GM12892 (cell line): ENCODE measurements around the gene ANO1.

ENCODE experiments used
- POLR2A ChIP-seq: IDR thresholded peaks from 2 replicates; pipeline ENCODE4 v1.6.1; 2011; ENCODE audit warnings: low read depth, low read length, control low read depth
- POLR2AphosphoS5 ChIP-seq: IDR thresholded peaks from 2 replicates; pipeline ENCODE4 v1.6.1; 2011; ENCODE audit warnings: low read depth, low read length, control low read depth

- no peak for TF ChIP-seq POLR2A
- TF ChIP-seq POLR2AphosphoS5: no peak
Observed at GRCh38 chr11:70055444-70055843, 22.7 kb upstream of the ANO1 start.
